ENCODE measurements around the gene GABRA6.

DNA sequence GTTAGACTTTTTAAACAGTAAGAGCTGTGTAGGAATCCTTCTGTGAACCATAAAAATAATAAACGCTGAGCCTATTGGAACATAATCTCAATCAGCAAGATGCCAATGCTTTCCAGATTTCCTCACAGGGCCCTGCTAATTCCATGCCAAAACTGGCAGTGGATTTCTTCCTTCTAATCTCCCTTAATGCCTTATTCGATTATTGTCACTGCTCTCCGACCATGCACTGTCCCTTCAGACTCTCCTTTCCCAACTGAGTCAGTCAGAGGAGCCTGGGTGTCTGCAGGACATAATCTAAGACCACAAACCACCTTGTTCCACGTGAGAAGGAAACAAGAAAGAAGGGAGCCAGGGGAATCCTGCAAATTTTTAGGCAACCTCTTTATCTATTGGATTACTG, at the start of gene GABRA6:
- TF ChIP-seq EZH2 (IDR thresholded peaks at IDR 0.05; ENCODE audit: low read depth) (no peak), CTCF (conservative IDR thresholded peaks at IDR 0.05) (no peak)

Measured in PC-9 (cell line).